ENCODE measurements around the gene TSPAN3. TPM values are rescaled to one million over a fixed set of nuclear protein-coding genes. Genes with fewer than 3 reads are reported as not detected.

TSPAN3 gene
- polyA plus RNA-seq, 3 donors from 2014 or later: 96.3 to 145 (median 105) TPM

DNA sequence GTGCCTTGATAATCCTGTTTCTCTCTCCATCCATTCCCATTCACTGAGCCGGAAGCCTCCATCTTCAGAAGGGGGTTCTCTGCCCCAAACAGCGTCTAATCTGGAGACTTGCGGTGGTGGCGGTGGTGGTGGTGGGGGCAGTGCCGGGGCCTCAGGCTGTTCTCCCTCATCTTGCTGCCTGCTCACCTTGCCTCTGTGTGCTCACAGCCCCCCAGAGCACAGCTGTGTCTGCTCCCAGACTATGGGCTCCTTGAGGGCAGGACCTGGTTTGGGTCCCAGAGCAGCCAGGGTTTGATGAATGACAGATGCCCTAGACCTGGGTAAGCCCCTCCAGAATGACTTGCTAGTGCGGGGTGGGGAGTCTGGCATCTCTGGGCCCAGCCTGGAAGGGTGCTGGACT is 76.4 kb downstream of the TSPAN3 start:
- peak overlapping the region; percentile 87 to 96 (median 93) for H3K27ac Mint-ChIP-seq
- H3K4me1 Mint-ChIP-seq: peaks cover 57 to 59% of the 10 kb centered on the region in 2 donors
- peaks cover 4 to 5% (median 4%) of the 10 kb centered on the region in 3 donors for H3K36me3 Mint-ChIP-seq
- DNase-seq: no peak
- peak overlapping the region; percentile 95 to 98 (median 98) for H3K4me3 Mint-ChIP-seq
- peaks cover 0 to 7% (median 2%) of the 10 kb centered on the region in 3 donors for H3K27me3 Mint-ChIP-seq (ENCODE audit: low read depth in 3 of 3)
- no peaks in the 10 kb centered on the region for H3K9me3 Mint-ChIP-seq

DNA sequence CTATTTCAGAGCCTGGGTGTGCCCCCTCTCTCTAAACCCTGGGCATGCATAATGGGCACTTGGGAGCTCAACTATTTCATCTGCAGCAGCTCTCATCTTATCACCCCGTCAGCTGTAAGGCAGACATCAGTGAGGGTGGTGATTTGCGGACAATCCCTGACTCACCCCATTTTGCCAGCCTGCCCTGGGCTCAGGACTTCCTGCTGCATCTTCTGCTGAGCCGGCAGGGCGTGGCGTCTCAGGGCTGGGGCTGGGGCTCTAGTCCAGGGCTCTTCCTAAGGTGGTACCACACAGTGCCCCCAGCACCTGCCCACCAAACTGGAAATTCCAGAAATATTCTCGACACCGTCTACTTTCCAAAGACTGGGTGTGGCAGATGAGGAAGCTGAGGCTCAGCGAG is 76.9 kb downstream of the TSPAN3 start:
- Mint-ChIP-seq H3K27me3 (ENCODE audit: low read depth in 3 of 3) (peaks cover 0 to 7% (median 2%) of the 10 kb centered on the region in 3 donors), H3K4me1 (peaks cover 52 to 54% of the 10 kb centered on the region in 2 donors), H3K27ac (peak overlapping the region; percentile 87 to 96 (median 93)), H3K36me3 (peaks cover 4 to 5% (median 4%) of the 10 kb centered on the region in 3 donors), H3K4me3 (peak overlapping the region; percentile 60 to 98 (median 98)), H3K9me3 (no peaks in the 10 kb centered on the region)
- DNase-seq: peak in 1 of 3 donors; percentile 48

DNA sequence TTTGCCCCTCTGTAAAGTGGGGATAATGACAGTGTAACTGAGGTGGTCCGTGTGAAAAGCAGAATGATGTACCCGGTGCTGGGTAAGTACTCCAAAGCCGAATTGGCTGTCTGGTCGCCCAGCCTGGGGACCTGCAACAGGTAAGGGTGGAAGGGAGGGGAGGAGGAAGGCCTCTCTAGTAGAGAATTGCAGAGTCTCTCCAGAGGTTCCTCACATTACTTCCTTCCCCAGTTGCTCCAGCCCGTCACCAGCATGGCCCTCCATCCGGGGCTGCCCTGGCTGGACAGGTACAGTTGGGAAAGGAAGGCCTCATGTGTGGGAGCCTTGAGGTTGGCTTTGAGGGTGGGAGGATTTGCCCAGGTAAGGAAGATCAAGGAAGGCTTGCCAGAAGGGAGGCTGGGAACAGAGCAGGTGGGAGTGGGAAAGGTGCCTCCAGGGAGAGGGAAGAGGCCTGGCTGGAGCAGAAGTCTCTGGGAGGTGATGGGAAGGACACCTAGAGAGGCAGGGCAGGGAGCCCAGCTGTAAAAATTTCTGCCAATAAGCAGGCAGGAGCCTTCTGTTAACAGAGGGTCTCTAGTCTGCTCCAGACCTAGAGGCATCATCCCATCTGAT is 77.7 kb downstream of the TSPAN3 start:
- no peaks in the 10 kb centered on the region for H3K9me3 Mint-ChIP-seq
- H3K27me3 Mint-ChIP-seq (ENCODE audit: low read depth in 3 of 3): peaks cover 0 to 7% (median 2%) of the 10 kb centered on the region in 3 donors
- H3K27ac Mint-ChIP-seq: peak overlapping the region; percentile 87 to 96 (median 93)
- peak overlapping the region in 4 of 5 donors; percentile 42 to 98 (median 75) for H3K4me3 Mint-ChIP-seq
- peaks cover 44 to 46% of the 10 kb centered on the region in 2 donors for H3K4me1 Mint-ChIP-seq
- H3K36me3 Mint-ChIP-seq: peaks cover 0 to 5% (median 0%) of the 10 kb centered on the region in 3 donors
- no peak for DNase-seq

DNA sequence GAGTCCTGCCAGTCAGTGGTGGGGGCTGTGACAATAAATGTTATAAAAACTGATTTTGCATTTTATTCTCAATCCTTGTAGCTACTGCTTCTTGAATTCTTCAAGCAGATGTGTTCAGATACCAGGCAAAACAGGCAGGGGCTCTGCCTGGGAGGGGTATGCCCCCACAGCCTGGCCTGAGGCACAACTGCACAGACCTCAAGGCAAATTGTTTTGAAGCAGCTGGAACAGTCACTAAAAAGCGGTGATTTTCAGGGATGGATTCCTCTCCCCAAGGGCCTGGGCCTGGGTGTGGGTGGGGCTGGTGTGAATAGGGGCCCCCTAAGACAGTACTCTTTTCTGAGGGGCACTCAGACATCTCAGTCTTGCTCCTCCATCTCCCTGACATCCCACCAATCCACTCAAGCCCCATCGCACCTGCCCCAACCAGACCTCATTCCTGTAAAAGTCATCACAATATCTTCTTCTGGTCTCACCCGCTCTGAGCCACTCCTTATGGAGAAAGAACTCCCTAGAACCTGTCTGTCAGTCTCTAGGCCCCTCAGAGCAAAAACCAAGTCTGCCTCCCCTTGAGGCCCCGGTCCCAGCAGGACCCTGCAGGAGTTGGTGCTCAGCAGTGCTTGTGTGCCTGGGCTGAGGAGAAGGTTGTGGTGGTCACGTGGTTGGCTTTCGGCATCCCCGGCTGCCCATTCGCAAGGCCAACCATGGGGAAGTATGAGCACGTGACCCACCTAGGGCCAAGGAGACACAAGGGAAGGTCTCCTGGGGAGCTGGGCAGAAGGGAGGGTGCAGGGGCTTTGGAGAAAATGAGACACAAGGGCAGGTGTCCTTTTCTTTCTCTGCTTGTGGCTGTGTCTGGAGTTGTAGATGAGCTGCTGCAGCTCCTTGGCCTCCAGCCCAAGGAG is 78.9 kb downstream of the TSPAN3 start:
- Mint-ChIP-seq H3K27ac (peak overlapping the region in 4 of 6 donors; percentile 12 to 79 (median 48)), H3K27me3 (ENCODE audit: low read depth in 3 of 3) (peaks cover 0 to 7% (median 2%) of the 10 kb centered on the region in 3 donors), H3K36me3 (peaks cover 0 to 5% (median 0%) of the 10 kb centered on the region in 3 donors), H3K4me1 (peaks cover 32 to 34% of the 10 kb centered on the region in 2 donors), H3K9me3 (no peaks in the 10 kb centered on the region), H3K4me3 (no peak overlapping the region)
- no peak for DNase-seq

Other genes starting within 250 kb of the TSPAN3 start
- 10 to 100 TPM in 1 of 3 donors, 1 to 10 TPM in 2; 6.8 to 23.6 (median 6.8) TPM for gene SCAPER, start 165.8 kb downstream of the TSPAN3 start, polyA plus RNA-seq
- 10 to 100 TPM; 54.0 to 68.2 (median 64.1) TPM for gene RCN2, start 139.4 kb downstream of the TSPAN3 start, polyA plus RNA-seq
- gene PSTPIP1, start 76.0 kb downstream of the TSPAN3 start, polyA plus RNA-seq: 100 to 1,000 TPM in 1 of 3 donors, 10 to 100 TPM in 2; 84.4 to 127 (median 99.3) TPM

Measured in immature natural killer cell (primary cell).